GM10248 (cell line): ENCODE measurements around the gene FGD4.

Experiments
- CTCF ChIA-PET: fragments of 300-600 bp; sonication (Branson Sonifier 250); formaldehyde crosslinking; extraction: SDS; loops from one replicate; lab custom pipeline; 2021; ENCODE audit warnings: antibody characterized with exemption; lab: Yijun Ruan, JAX
- POLR2A ChIA-PET: fragments of 350-650 bp; sonication (Branson Sonifier 250); formaldehyde crosslinking; extraction: SDS; loops from one replicate; lab custom pipeline; 2020; ENCODE audit warnings: antibody characterized with exemption; lab: Yijun Ruan, JAX
- DNase-seq: peaks from one replicate; pipeline ENCODE4 v3.0.0; 2012; ENCODE audit errors: extremely low spot score
- TF ChIP-seq, protein P1 (sequence below): IDR thresholded peaks from 2 replicates; pipeline ENCODE4 v1.5.1; 2012; ENCODE audit warnings: mild to moderate bottlenecking, low read depth; ENCODE audit errors: extremely low read depth, missing control alignments, control extremely low read depth

Gene FGD4

DNA sequence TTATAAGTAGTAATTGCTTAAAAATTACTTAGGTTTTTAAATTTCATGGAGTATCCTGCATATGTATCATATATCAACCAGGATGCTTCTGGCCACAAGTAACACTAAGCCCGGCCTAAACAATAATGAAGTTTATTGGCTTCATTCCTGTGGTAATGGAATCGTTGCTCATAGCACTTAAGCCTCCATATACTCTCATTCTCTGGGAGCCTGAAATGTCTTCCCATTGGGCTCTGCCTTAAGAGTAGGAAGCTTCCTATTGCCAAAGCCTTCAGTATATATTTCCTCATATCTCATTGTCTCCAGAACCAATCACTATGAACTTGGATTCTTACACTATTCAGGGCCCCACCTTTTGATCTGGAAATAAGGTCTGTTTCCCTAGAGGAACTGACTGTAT lies 195.9 kb downstream of the FGD4 start:
- DNase-seq: no peak
- ChIA-PET CTCF (no interaction called here), POLR2A (no interaction called here)
- TF ChIP-seq, protein P1, sequence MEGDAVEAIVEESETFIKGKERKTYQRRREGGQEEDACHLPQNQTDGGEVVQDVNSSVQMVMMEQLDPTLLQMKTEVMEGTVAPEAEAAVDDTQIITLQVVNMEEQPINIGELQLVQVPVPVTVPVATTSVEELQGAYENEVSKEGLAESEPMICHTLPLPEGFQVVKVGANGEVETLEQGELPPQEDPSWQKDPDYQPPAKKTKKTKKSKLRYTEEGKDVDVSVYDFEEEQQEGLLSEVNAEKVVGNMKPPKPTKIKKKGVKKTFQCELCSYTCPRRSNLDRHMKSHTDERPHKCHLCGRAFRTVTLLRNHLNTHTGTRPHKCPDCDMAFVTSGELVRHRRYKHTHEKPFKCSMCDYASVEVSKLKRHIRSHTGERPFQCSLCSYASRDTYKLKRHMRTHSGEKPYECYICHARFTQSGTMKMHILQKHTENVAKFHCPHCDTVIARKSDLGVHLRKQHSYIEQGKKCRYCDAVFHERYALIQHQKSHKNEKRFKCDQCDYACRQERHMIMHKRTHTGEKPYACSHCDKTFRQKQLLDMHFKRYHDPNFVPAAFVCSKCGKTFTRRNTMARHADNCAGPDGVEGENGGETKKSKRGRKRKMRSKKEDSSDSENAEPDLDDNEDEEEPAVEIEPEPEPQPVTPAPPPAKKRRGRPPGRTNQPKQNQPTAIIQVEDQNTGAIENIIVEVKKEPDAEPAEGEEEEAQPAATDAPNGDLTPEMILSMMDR: no peak

GRCh38 chr12:32596030-32596429 lies 196.7 kb downstream of the FGD4 start:
- DNase-seq: no peak
- ChIA-PET CTCF (no interaction called here), POLR2A (no interaction called here)
- TF ChIP-seq, protein P1: no peak

DNA sequence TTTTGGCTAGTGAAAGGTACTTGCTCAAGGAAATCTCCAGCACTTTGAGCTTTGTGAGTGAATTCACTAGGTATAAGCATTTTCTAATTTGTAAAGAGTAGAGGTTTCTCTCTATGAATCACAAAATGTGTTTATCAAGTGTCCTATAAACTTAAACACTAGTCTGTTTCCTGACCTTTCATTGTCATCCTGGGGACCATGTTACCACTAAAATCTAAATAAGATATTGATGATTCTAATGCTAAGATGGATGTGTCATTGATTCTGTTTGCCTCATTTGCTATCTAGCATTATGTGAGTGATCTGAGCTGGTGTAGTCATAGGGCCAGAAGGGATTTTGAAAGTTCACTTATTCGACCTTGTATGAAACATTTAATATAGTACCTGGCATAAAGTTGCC lies 199.3 kb downstream of the FGD4 start:
- TF ChIP-seq, protein P1: no peak
- ChIA-PET POLR2A (no interaction called here), CTCF (interaction anchor here (1.4 kb wide), 1 partner anchor 9 kb away, joined by 3 read pairs; no protein-coding TSS in a partner anchor)
- DNase-seq: no peak

DNA sequence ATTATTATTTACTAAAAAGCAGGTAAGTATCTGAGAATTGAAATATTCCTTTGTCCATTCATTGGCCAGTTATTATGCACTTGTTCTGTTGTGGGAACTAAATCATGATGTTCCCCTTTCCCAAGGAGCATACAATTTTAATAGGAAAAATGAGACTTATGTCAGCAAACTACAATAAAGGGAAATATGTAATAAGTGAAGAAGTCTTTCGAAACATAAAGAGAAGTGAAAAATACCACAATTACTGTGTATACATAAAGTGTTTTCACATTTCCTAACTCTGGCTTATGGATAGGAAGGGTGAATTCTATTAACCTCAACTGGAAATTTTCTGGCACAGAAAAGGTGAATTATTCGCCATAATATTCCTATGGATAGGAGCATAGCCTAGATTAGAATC lies 201.3 kb downstream of the FGD4 start:
- CTCF ChIA-PET: interaction anchor here (1.1 to 2.3 kb wide), 3 partner anchors 9 to 35 kb away, joined by 3 to 5 read pairs (median 3); no protein-coding TSS in a partner anchor
- no peak for DNase-seq
- POLR2A ChIA-PET: no interaction called here
- TF ChIP-seq, protein P1: no peak

- ChIA-PET POLR2A (no interaction called here), CTCF (no interaction called here)
- no peak for DNase-seq
- TF ChIP-seq, protein P1: no peak
These were observed 203.7 kb downstream of the FGD4 start for GRCh38 chr12:32603071-32603470.

- CTCF ChIA-PET: no interaction called here
- TF ChIP-seq, protein P1: no peak
- DNase-seq: peak; percentile 55
- POLR2A ChIA-PET: no interaction called here
These were observed 204.5 kb downstream of the FGD4 start for GRCh38 chr12:32603858-32604257.

DNA sequence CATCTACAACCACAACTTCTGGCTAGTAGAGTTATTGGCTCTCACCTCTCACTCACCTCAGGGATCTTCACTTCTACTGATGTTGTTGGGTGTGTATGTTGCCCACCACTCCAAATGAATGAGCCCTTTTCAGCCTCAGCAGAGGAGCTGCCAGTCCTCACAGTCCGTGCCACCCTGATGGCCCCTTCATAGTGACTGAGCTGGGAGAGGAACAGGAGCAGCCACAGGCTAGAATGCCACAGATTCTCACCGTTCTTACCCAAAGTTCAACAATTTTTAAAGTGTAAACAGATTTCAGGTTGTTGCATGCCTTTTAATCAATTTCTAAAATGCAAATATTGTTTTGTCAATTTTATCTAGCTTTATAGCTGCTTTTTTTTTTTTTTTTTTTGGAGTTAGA lies 205.2 kb downstream of the FGD4 start:
- TF ChIP-seq, protein P1: no peak
- DNase-seq: no peak
- POLR2A ChIA-PET: no interaction called here
- CTCF ChIA-PET: no interaction called here
